Right forelimb (tissue), 1 donor: Measurements from ENCODE around the gene NOTUM.

ENCODE experiments used
- DNase-seq: peaks from one replicate; pipeline ENCODE4 v3.0.0-alpha.2; 2018

The NOTUM gene

GRCh38 chr17:81908793-81909192, 52.2 kb downstream of the NOTUM start:
- no peak for DNase-seq

DNA sequence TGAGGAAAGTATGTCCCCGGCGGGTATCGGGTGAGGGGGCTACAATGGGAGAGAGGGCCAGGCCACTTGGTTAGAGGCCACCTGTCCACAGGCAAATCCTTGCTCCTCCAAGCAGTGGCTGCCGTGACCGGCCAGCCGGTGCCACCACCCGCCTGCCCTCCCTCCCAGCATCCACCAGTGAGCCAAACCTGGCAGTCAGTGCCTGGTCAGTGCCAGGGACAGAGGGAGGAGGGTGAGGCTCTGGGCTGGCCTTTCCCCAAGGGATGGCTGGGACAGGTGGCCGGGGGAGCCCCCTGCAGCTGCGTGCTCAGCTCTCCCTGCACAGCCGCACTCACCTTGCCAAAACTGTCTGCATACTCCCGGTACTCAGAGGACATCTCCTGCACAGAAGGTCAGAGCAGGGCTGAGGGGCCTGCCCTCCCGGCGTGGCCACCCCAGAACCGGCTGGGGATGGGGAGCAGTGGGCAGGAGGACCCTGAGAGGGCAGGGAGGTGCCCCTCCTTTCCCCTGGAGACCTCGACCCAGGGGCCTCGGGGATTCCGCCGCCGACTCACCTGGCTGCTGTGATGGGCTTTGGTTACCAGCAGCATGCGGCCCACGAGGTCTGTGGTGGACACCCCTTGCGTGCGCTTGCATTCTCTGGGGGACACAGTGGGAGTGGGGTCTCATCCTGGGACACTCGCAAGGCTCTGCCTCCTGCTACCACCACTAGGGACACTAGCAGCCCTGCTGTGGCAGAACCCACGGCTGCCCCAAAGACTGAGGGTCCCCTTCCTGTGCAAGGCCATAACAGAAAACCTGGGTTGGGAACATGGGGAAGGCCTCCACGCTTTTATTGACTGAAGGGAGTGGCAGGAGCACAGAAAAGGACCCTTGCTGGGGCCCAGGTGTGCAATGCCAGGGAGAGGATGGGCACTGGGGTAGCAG, 53.5 kb downstream of the NOTUM start:
- no peak for DNase-seq

GRCh38 chr17:81906476-81907218, 54.3 kb downstream of the NOTUM start:
- no peak for DNase-seq

GRCh38 chr17:81905993-81906392, 55.0 kb downstream of the NOTUM start:
- no peak for DNase-seq

DNA sequence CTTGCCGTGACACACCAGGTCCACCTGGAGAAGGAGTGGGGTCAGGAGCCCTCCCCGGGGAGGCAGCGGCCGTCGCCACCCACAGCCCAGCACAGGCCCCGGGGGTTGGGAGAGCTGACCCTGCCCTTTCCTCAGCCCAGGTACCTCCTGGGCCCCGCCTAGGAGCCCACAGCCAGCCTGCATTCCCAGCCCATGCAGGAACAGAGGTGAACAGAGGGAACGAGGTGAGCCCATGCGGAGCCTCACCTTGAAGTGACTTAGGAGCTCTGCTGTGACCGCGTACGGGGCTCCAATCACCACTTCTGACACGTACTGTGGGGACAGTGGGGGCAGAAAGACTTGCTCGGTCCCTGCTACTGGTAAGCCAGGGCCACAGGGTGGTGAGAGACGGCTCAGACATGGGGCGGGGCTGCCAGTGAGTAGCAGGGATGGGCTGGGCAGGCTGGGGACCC, 55.5 kb downstream of the NOTUM start:
- DNase-seq, result no peak

DNA sequence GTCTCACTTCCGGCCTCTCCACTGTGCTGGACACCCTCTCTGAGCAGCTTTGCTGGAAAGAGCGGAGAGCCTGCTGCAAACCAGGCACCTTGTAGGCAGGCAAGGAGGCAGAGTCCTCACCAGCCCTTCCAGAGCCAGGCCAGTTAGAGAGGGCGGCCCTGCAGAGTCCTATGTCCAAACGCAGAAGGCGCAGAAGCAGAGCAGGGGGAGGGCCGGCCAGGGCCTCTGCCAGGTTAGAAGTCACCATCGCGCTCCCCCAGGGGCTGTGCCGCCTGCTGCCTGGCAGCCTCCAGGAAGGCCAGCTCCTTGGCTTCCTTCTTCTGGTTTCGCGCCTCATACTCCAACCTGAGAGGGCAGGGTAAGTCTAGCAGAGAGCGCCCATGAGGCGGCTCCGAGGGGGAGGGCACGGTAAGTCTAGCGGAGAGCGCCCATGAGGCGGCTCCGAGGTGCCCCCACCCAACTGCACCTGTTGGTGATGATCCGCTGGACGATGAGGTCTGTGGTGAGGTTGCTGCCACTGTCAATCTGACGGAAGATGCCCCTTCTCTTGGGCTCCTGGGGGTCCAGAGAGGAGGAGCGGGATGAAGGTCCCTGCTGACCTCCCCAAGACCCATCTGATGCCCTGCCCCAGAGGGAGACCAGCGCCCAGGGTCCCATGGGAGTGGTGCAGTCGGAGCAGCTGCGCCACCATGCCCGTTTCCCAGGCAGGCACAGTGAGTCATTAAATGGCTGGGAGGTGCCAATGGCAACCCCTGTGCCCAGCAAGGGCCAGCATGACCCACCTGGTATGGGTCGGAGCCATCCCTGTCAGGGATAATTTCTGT, 56.2 kb downstream of the NOTUM start:
- no peak for DNase-seq

DNA sequence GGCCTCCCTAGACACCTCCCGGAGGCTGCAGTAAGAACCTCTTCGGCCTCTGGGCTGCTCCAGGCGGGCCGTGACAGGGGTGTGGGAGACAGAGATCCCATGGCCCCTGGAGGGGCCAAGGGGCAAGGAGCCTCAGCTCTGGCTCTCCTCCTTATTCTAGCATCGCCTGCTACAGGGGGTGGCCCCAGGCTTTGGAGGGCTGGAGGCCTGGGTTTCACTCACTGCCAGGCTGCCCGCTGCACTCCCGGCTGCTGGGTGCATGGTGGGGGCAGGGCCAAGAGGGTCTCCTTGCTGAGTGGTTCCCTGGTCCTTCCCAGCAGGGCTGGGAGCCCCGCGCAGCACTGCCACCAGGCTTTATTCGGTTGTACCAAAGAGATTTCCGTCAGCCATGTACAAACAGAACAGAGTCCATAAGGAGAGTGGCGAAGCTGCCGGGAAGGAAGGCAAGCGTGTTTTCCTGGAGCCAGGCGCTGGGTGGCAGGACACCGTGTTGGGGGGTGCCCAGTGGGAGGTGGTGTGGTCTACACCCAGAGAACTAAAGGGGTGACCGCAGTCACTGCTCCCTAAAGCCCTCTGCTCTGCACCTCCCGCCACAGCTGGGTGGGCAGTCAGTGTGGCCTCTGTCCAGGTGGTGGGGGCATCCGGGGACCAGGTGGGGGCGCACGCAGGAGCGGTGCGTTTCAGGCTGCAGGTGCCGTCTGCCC, 56.9 kb downstream of the NOTUM start:
- no peak for DNase-seq

DNA sequence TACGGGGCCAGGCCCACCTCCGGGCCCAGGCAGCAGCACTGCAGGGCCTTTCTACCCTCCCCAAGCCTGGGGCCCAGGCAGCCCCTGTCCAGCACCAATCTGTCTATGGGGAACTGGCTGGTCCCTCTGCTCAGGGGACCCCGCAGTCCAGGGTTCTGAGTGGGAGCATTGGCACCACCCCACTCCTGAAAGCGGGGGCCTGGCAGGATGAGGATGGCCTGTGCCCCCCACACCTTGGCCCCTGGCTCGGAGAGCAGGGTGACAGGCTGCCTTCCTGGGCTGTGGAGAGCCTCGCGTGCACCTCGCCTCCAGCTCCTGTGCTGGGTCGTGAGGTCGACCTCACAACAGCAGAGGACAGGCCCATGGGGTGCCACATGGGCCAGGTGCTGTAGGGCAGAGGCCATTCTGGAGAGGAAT, 57.6 kb downstream of the NOTUM start:
- no peak for DNase-seq

GRCh38 chr17:81902653-81903414, 58.2 kb downstream of the NOTUM start:
- no peak for DNase-seq
